Measurements from ENCODE around the gene LTB4R2. TPM values are rescaled to one million over a fixed set of nuclear protein-coding genes. Genes with fewer than 3 reads are reported as not detected.

LTB4R2 gene
- total and polyA plus RNA-seq, 2 donors (not counting 1 experiment from before 2014, with no cell fraction given) = 10.7 to 11.7 TPM

DNA sequence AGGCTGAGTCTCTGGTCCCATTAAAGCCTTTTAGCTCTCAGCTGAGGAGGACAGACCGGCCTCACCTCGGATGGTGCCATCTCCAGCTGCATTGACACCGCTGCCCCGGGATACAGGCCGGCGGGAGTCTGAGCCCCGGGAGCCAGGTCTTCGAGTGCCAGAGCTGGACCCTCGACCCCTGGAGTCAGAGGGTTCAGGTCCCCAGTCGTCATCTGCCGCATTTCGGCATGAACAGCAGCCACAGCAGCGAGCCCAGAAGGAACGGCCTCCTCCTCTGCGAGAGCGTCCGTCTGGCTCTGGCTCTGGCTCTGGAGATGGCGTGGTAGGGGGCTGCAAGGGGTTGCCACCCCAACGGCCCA lies 48.0 kb upstream of the LTB4R2 start:
- no peak for DNase-seq
- Histone ChIP-seq H3K4me3 (ENCODE audit: control extremely low read depth in 1 of 5, extremely low read depth in 1 of 5, insufficient read depth in 1 of 5, low read depth in 2 of 5, low read length in 4 of 5) (no peak overlapping the region), H3K79me2 (ENCODE audit: control insufficient read depth, insufficient read depth, low read length) (no peaks in the 10 kb centered on the region), H3K4me2 (replicated peaks; ENCODE audit: low read depth, low read length, poor library complexity, severe bottlenecking) (no peak overlapping the region), H3K27me3 (replicated peaks in 1 of 4; ENCODE audit: control extremely low read depth in 1 of 4, control insufficient read depth in 3 of 4, insufficient read depth in 4 of 4, low read length in 3 of 4) (no peaks in the 10 kb centered on the region), H3K36me3 (replicated peaks in 1 of 2; ENCODE audit: control extremely low read depth in 1 of 2, control insufficient read depth in 1 of 2, extremely low read depth in 1 of 2, insufficient read depth in 2 of 2, low read length in 1 of 2) (peaks cover 0 to 15% of the 10 kb centered on the region in 2 experiments), H4K20me1 (ENCODE audit: control insufficient read depth, insufficient read depth, low read length, poor library complexity, severe bottlenecking) (no peaks in the 10 kb centered on the region), H3K9ac (ENCODE audit: low read length) (no peak overlapping the region), H3K27ac (ENCODE audit: low read length in 2 of 2) (no peak overlapping the region), H3K4me1 (ENCODE audit: control insufficient read depth in 2 of 2, insufficient read depth in 2 of 2, low read length in 2 of 2) (no peaks in the 10 kb centered on the region), H3K9me3 (ENCODE audit: control extremely low read depth in 1 of 3, control insufficient read depth in 2 of 3, insufficient read depth in 1 of 3, low read length in 2 of 3) (no peaks in the 10 kb centered on the region), H2AFZ (ENCODE audit: insufficient read depth, low read depth, low read length, poor library complexity, severe bottlenecking) (no peak overlapping the region)
- no peak for TF ChIP-seq EZH2 (IDR thresholded peaks at IDR 0.05; ENCODE audit: borderline replicate concordance, insufficient read depth, low read depth, low read length, poor library complexity, severe bottlenecking)
- TF ChIP-seq, protein P1, sequence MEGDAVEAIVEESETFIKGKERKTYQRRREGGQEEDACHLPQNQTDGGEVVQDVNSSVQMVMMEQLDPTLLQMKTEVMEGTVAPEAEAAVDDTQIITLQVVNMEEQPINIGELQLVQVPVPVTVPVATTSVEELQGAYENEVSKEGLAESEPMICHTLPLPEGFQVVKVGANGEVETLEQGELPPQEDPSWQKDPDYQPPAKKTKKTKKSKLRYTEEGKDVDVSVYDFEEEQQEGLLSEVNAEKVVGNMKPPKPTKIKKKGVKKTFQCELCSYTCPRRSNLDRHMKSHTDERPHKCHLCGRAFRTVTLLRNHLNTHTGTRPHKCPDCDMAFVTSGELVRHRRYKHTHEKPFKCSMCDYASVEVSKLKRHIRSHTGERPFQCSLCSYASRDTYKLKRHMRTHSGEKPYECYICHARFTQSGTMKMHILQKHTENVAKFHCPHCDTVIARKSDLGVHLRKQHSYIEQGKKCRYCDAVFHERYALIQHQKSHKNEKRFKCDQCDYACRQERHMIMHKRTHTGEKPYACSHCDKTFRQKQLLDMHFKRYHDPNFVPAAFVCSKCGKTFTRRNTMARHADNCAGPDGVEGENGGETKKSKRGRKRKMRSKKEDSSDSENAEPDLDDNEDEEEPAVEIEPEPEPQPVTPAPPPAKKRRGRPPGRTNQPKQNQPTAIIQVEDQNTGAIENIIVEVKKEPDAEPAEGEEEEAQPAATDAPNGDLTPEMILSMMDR (IDR thresholded peaks at IDR 0.05) = no peak
- no peaks in the 10 kb centered on the region for H3K4me1 Mint-ChIP-seq
- H3K27ac Mint-ChIP-seq = no peak overlapping the region
- ChIA-PET CTCF (interaction anchor here (0.7 to 0.9 kb wide), 3 partner anchors 9 to 31 kb away, joined by 3 read pairs; partner anchors contain the start of gene RABGGTA), POLR2A (no interaction called here)
- no peak overlapping the region for H3K4me3 Mint-ChIP-seq
- ATAC-seq (ENCODE audit: low read depth) = no peak
- intact Hi-C loops (cut with micrococcal nuclease) = no loop called here
- WGBS (ENCODE audit: insufficient coverage) = 95% methylated on average over 16 of the region's 19 CpGs
- no peaks in the 10 kb centered on the region for H3K9me3 Mint-ChIP-seq (ENCODE audit: insufficient read depth)
- H3K27me3 Mint-ChIP-seq = no peaks in the 10 kb centered on the region

DNA sequence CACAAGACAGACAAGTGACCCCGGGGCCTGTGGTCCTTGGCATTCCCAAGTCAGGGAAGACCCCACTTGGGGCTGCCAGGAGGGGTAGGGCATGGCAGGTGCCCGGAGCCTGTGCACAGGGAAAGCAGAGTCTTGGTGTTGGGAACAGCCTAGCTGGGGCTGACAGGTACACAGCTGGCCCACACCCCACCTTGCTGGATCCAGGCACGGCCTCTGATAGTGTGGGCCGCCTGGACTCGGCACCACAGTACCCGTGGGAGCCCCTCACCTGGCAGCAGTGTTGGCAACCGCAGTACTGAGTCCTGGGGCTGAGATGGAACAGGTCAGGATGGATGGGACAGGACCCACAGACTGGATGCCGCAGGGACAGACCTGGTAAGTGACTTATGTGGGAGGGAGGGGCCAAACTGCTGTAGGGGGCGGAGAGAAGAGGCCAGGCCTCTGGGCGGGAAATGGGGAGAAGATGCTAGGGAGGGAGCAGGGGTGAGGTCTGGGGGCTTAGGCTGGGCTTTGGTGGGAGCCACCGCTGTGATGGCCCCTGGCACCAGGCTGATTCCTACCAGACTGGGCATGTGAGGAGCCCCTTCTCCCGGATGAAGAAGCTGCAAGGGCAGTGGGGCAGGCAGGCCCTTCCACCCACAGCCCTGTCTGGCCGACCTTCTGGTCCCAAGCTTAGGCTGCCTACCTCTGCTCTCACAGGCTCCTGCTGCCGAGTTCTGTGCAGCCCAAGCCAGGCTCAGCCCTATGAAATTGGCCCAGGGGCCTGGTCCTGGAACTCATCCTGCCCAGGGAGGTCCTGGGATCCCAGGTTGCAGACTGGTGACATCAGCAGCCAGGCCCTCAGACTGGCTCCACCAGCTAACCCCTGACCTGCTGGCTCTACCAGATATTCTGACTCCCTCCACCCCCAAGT lies 46.9 kb upstream of the LTB4R2 start, which contains the start of gene TGM1:
TSS of gene TGM1 (minus strand) at position 357 of the 913 bp plus-strand sequence. CDS start 825 bp downstream, outside the sequence.
- no peaks in the 10 kb centered on the region for H3K4me1 ChIP-seq (ENCODE audit: control insufficient read depth in 2 of 2, insufficient read depth in 2 of 2, low read length in 2 of 2)
- no peaks in the 10 kb centered on the region for H3K27me3 ChIP-seq (replicated peaks in 1 of 4; ENCODE audit: control extremely low read depth in 1 of 4, control insufficient read depth in 3 of 4, insufficient read depth in 4 of 4, low read length in 3 of 4)
- no peaks in the 10 kb centered on the region for H3K9me3 ChIP-seq (ENCODE audit: control extremely low read depth in 1 of 3, control insufficient read depth in 2 of 3, insufficient read depth in 1 of 3, low read length in 2 of 3)
- H3K27ac Mint-ChIP-seq = no peak within 1 kb of the TSS
- H3K79me2 ChIP-seq (ENCODE audit: control insufficient read depth, insufficient read depth, low read length) = no peaks in the 10 kb centered on the region
- H4K20me1 ChIP-seq (ENCODE audit: control insufficient read depth, insufficient read depth, low read length, poor library complexity, severe bottlenecking) = no peaks in the 10 kb centered on the region
- no peak within 1 kb of the TSS for H3K27ac ChIP-seq (ENCODE audit: low read length in 2 of 2)
- ChIA-PET CTCF (interaction anchor here (0.6 to 1.0 kb wide), 3 partner anchors 10 to 34 kb away, joined by 3 to 5 read pairs (median 3); no protein-coding TSS in a partner anchor), POLR2A (no interaction called here)
- no peak within 1 kb of the TSS for H3K9ac ChIP-seq (ENCODE audit: low read length)
- no peak within 1 kb of the TSS for H3K4me3 ChIP-seq (ENCODE audit: control extremely low read depth in 1 of 5, extremely low read depth in 1 of 5, insufficient read depth in 1 of 5, low read depth in 2 of 5, low read length in 4 of 5)
- H3K4me1 Mint-ChIP-seq = no peaks in the 10 kb centered on the region
- no peaks in the 10 kb centered on the region for H3K9me3 Mint-ChIP-seq (ENCODE audit: insufficient read depth)
- H2AFZ ChIP-seq (ENCODE audit: insufficient read depth, low read depth, low read length, poor library complexity, severe bottlenecking) = no peak within 1 kb of the TSS
- H3K4me2 ChIP-seq (replicated peaks; ENCODE audit: low read depth, low read length, poor library complexity, severe bottlenecking) = no peak within 1 kb of the TSS
- H3K36me3 ChIP-seq (replicated peaks in 1 of 2; ENCODE audit: control extremely low read depth in 1 of 2, control insufficient read depth in 1 of 2, extremely low read depth in 1 of 2, insufficient read depth in 2 of 2, low read length in 1 of 2) = peaks cover 0 to 25% of the 10 kb centered on the region in 2 experiments
- DNase-seq (no peak), ATAC-seq (ENCODE audit: low read depth) (no peak)
- no peak for TF ChIP-seq EZH2 (IDR thresholded peaks at IDR 0.05; ENCODE audit: borderline replicate concordance, insufficient read depth, low read depth, low read length, poor library complexity, severe bottlenecking)
- TF ChIP-seq, protein P1 (IDR thresholded peaks at IDR 0.05) = no peak
- WGBS (ENCODE audit: insufficient coverage) = 94% methylated on average over 12 of the region's 14 CpGs
- no peak within 1 kb of the TSS for H3K4me3 Mint-ChIP-seq
- intact Hi-C loops (cut with micrococcal nuclease) = no loop called here
- no peaks in the 10 kb centered on the region for H3K27me3 Mint-ChIP-seq

All from B cell (primary cell).